K562 (cell line): ENCODE measurements around the gene FGF2. TPM values are rescaled to one million over a fixed set of nuclear protein-coding genes. Genes with fewer than 3 reads are reported as not detected.
A peak's percentile ranks its signal among the peaks of the same experiment; 100 is the strongest.

Experiments used
- CBFA2T3 ChIP-seq: fragments of 450-650 bp; IDR thresholded peaks from 2 replicates; pipeline ENCODE4 v1.6.1; 2017
- CREB1 ChIP-seq, 2 experiments: sonication (generic) in 1 of 2; formaldehyde crosslinking in 1 of 2; IDR thresholded peaks; 2 replicates each; pipeline versions ENCODE4 v1.6.1 to v1.8.0; 2012 to 2022; ENCODE audit warnings: inconsistent platforms in 1 of 2, mild to moderate bottlenecking in 1 of 2, missing genetic modification reagents in 1 of 2, moderate library complexity in 1 of 2
- EGR1 ChIP-seq: fragments of 450-650 bp; conservative IDR thresholded peaks from 2 replicates; pipeline ENCODE4 v1.6.1; 2017; ENCODE audit warnings: mild to moderate bottlenecking
- ELF2 ChIP-seq: fragments of 250-450 bp; sonication (Bioruptor Pico); IDR thresholded peaks from 2 replicates; pipeline ENCODE4 v1.5.0; 2021; ENCODE audit warnings: mild to moderate bottlenecking
- ELK1 ChIP-seq: sonication (generic); formaldehyde crosslinking; IDR thresholded peaks from 2 replicates; pipeline ENCODE4 v1.8.1; 2022; ENCODE audit warnings: missing genetic modification reagents
- EP300 ChIP-seq: IDR thresholded peaks from 2 replicates; pipeline ENCODE4 v1.6.1; 2012; ENCODE audit warnings: low read length, improper control_type of control experiment
- HNRNPLL ChIP-seq: fragments of 200-400 bp; formaldehyde crosslinking; IDR thresholded peaks from 2 replicates; pipeline ENCODE4 v1.6.1; 2017; ENCODE audit warnings: low read length, low read depth, mild to moderate bottlenecking; ENCODE audit not compliant: poor library complexity, severe bottlenecking
- HOXB6 ChIP-seq: fragments of 250-450 bp; sonication (Bioruptor Pico); IDR thresholded peaks from 2 replicates; pipeline ENCODE4 v1.5.1; 2022; ENCODE audit warnings: mild to moderate bottlenecking, borderline replicate concordance
- MAFG ChIP-seq: fragments of 450-650 bp; conservative IDR thresholded peaks from 2 replicates; pipeline ENCODE4 v1.6.1; 2016; ENCODE audit warnings: missing genetic modification characterization, missing compliant biosample characterization
- NCOA6 ChIP-seq: fragments of 450-650 bp; IDR thresholded peaks from 2 replicates; pipeline ENCODE4 v1.6.1; 2017; ENCODE audit warnings: mild to moderate bottlenecking
- NFE2 ChIP-seq: IDR thresholded peaks from 2 replicates; pipeline ENCODE4 v1.6.1; 2014; ENCODE audit warnings: antibody characterized with exemption, low read depth
- NFXL1 ChIP-seq: fragments of 450-650 bp; formaldehyde crosslinking; IDR thresholded peaks from 2 replicates; pipeline ENCODE4 v1.4.0; 2021; ENCODE audit warnings: mild to moderate bottlenecking
- NR2F6 ChIP-seq: fragments of 450-650 bp; formaldehyde crosslinking; IDR thresholded peaks from 2 replicates; pipeline ENCODE4 v1.4.0; 2020; ENCODE audit warnings: mild to moderate bottlenecking
- RFX1 ChIP-seq: fragments of 450-650 bp; IDR thresholded peaks from 2 replicates; pipeline ENCODE4 v1.6.1; 2016; ENCODE audit warnings: mild to moderate bottlenecking, moderate library complexity
- RFX7 ChIP-seq: fragments of 250-450 bp; sonication (Bioruptor Pico); IDR thresholded peaks from 2 replicates; pipeline ENCODE4 v1.5.1; 2021; ENCODE audit warnings: mild to moderate bottlenecking
- SOX6 ChIP-seq: fragments of 450-650 bp; IDR thresholded peaks from 2 replicates; pipeline ENCODE4 v1.6.1; 2014; ENCODE audit warnings: mild to moderate bottlenecking
- SP2 ChIP-seq: IDR thresholded peaks from 2 replicates; pipeline ENCODE4 v1.6.1; 2011; ENCODE audit warnings: mild to moderate bottlenecking, low read depth, low read length, moderate library complexity; ENCODE audit not compliant: poor library complexity, severe bottlenecking; ENCODE audit errors: extremely low read depth
- TBP ChIP-seq: optimal IDR thresholded peaks from 2 replicates; pipeline ENCODE3; 2011; ENCODE audit warnings: low read depth, low read length, improper control_type of control experiment
- TFAM ChIP-seq: fragments of 250-450 bp; sonication (Bioruptor Pico); conservative IDR thresholded peaks from 2 replicates; pipeline ENCODE4 v1.5.0; 2021; ENCODE audit warnings: mild to moderate bottlenecking, moderate library complexity
- ZBTB34 ChIP-seq: fragments of 250-450 bp; sonication (Bioruptor Pico); IDR thresholded peaks from 2 replicates; pipeline ENCODE4 v1.8.0; 2021; ENCODE audit warnings: mild to moderate bottlenecking, moderate library complexity
- ZNF165 ChIP-seq: fragments of 250-450 bp; sonication (Bioruptor Pico); IDR thresholded peaks from 2 replicates; pipeline ENCODE4 v1.4.0; 2020; ENCODE audit warnings: borderline replicate concordance
- ZNF282 ChIP-seq: sonication (generic); formaldehyde crosslinking; IDR thresholded peaks from 2 replicates; pipeline ENCODE4 v1.8.1; 2023; ENCODE audit warnings: missing genetic modification reagents
- polyA plus RNA-seq, 8 experiments: library from polyadenylated mRNA; depleted of rRNA in 4 of 8; stranded (reverse) in 5 of 8; unstranded in 3 of 8; fragments of >200 nt; fragmentation: Nextera tagmentation in 2 of 8; fragmentation: Illumina TruSeq in 1 of 8; extraction: Ambion mirVana in 2 of 8; extraction: Trizol in 1 of 8; gene quantifications; 2 replicates each; pipeline versions ENCODE4 v1.2.1 to v1.2.3, GENCODE V29; 2011 to 2014; ENCODE audit warnings: inconsistent platforms in 1 of 8, missing spikeins in 1 of 8
- total RNA-seq, 7 experiments: library from RNA; depleted of rRNA in 6 of 7; stranded (reverse); fragments of >200 nt in 6 of 7; fragmentation: Illumina TruSeq in 2 of 7; extraction: Trizol in 2 of 7; gene quantifications; 2 replicates each; pipeline versions ENCODE4 v1.2.1 to v1.2.3, GENCODE V29; 2011 to 2021; ENCODE audit warnings: low replicate concordance in 1 of 7
- TF ChIP-seq, protein P1 (sequence below): IDR thresholded peaks from 2 replicates; pipeline ENCODE4 v1.6.1; 2012; ENCODE audit warnings: low read depth, low read length, improper control_type of control experiment, borderline replicate concordance
- TF ChIP-seq, protein P2 (sequence below): fragments of 250-450 bp; sonication (Bioruptor Pico); IDR thresholded peaks from 2 replicates; pipeline ENCODE4 v1.4.0; 2020; ENCODE audit warnings: mild to moderate bottlenecking, moderate library complexity

FGF2 gene
- total and polyA plus RNA-seq, 9 of the 15 experiments (the other 6 are each of a cell fraction or from before 2014, with no cell fraction given), result 2.5 to 19.4 (median 9.2) TPM

DNA sequence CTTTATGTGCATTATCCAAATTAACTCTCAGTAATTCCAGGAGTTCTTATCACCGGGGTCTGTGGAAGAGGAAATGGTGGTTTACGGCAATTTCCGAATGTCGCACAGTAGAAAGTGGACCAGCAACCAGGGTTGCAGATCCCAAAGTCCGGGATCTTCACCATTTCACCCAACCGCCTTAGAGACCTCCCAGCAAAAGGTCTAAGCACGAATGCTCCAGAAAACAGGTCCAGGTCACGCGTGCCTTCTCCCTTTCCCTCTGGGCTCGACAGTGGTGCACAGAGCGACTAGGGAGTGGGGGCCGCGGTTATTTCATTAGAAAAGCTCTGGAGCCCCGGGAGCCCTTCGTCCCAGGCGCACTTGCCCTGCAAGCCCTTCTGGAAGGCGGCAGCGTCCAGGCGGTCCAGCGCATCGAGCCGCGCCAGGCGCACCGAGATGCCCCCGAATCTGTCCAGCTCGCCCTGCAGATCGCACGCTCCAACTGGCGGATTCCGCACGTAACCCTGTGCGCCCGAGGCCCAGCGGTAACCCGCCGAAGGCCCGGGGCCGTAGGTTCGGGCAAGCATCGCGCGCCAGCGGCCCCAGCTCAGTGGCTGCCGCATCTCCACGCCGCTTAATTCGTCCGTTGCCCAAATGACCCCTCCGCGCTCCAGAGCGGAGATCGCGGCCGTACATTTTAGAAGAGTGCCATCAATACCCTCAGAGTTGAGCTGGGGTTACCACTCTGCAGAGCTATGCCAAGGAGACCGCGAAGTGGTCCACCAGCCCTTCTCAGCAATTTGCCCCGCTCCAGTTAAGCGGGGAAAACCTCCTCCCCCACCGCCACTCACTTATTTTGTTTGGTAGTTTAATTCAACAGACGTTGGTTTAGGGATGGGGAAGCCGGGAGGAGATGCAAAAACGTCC lies 95.6 kb downstream of the FGF2 start, which contains the start of gene NUDT6 (continued):
- no peak for TF ChIP-seq CBFA2T3
- no peak for TF ChIP-seq ZNF282 (CRISPR knock-in tag)
- TF ChIP-seq EGR1, result no peak
- peak; percentile 14; the same call in 1 of the 2 replicates for TF ChIP-seq EP300
- TF ChIP-seq SP2, result no peak
- TF ChIP-seq TBP, result peak; percentile 29
- TF ChIP-seq ELF2, result no peak
- TF ChIP-seq, protein P1, sequence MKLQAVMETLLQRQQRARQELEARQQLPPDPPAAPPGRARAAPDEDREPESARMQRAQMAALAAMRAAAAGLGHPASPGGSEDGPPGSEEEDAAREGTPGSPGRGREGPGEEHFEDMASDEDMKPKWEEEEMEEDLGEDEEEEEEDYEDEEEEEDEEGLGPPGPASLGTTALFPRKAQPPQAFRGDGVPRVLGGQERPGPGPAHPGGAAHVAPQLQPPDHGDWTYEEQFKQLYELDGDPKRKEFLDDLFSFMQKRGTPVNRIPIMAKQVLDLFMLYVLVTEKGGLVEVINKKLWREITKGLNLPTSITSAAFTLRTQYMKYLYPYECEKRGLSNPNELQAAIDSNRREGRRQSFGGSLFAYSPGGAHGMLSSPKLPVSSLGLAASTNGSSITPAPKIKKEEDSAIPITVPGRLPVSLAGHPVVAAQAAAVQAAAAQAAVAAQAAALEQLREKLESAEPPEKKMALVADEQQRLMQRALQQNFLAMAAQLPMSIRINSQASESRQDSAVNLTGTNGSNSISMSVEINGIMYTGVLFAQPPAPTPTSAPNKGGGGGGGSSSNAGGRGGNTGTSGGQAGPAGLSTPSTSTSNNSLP, result no peak
- TF ChIP-seq HOXB6, result no peak
- TF ChIP-seq MAFG (tag), result no peak
- no peak for TF ChIP-seq NFXL1 (CRISPR knock-in tag)
- no peak for TF ChIP-seq ELK1
- TF ChIP-seq NFE2, result no peak
- no peak for TF ChIP-seq ZNF165
- TF ChIP-seq RFX1, result no peak
- no peak for TF ChIP-seq TFAM (CRISPR knock-in tag)
- TF ChIP-seq CREB1 (IDR thresholded peaks at IDR 0.05), result peak; percentile 32; the same call in 1 of the 2 replicates
- peak; percentile 42 for TF ChIP-seq CREB1 (CRISPR knock-in tag; IDR thresholded peaks at IDR 0.05)
- TF ChIP-seq SOX6, result no peak
- no peak for TF ChIP-seq NCOA6
- TF ChIP-seq RFX7, result no peak
- no peak for TF ChIP-seq NR2F6
- TF ChIP-seq, protein P2, sequence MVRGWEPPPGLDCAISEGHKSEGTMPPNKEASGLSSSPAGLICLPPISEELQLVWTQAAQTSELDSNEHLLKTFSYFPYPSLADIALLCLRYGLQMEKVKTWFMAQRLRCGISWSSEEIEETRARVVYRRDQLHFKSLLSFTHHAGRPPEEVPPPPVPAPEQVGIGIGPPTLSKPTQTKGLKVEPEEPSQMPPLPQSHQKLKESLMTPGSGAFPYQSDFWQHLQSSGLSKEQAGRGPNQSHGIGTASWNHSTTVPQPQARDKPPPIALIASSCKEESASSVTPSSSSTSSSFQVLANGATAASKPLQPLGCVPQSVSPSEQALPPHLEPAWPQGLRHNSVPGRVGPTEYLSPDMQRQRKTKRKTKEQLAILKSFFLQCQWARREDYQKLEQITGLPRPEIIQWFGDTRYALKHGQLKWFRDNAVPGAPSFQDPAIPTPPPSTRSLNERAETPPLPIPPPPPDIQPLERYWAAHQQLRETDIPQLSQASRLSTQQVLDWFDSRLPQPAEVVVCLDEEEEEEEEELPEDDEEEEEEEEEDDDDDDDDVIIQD (CRISPR knock-in tag), result no peak
- TF ChIP-seq ZBTB34 (CRISPR knock-in tag), result no peak
- TF ChIP-seq HNRNPLL, result peak; percentile 57
